Natural killer cell (primary cell): ENCODE results near the gene PRCC. TPM values are rescaled to one million over a fixed set of nuclear protein-coding genes. Genes with fewer than 3 reads are reported as not detected.

Experiments used
- ATAC-seq, 3 donors: fragments of 150-1000 bp in 2 of 3; fragments of 200-7000 bp in 1 of 3; cut with Tn5 transposase; 1 replicate in 1 of 3; 2 replicates in 2 of 3; pipeline ENCODE4 v1.10.0; 2021; ENCODE audit warnings: mild to moderate bottlenecking in 2 of 3, moderate library complexity in 2 of 3
- DNase-seq, 2 donors: peaks; one replicate each; pipeline versions ENCODE4 v3.0.0 to v3.0.0-alpha.2; 2013 to 2021; ENCODE audit warnings: mixed read lengths in 1 of 2
- H3K27ac ChIP-seq: one replicate; pipeline ENCODE4 v1.5.1; 2013; ENCODE audit warnings: mild to moderate bottlenecking, low read length
- H3K27me3 ChIP-seq: one replicate; pipeline ENCODE4 v1.6.1; 2013; ENCODE audit warnings: low read length; ENCODE audit not compliant: control insufficient read depth, insufficient read depth
- H3K36me3 ChIP-seq: one replicate; pipeline ENCODE4 v1.6.1; 2013; ENCODE audit warnings: low read length; ENCODE audit not compliant: control insufficient read depth, insufficient read depth
- H3K4me1 ChIP-seq: one replicate; pipeline ENCODE4 v1.6.1; 2013; ENCODE audit warnings: low read length; ENCODE audit not compliant: control insufficient read depth, insufficient read depth
- H3K4me3 ChIP-seq: one replicate; pipeline ENCODE4 v1.5.1; 2013; ENCODE audit warnings: low read length
- H3K9me3 ChIP-seq: one replicate; pipeline ENCODE4 v1.6.1; 2013; ENCODE audit warnings: low read length; ENCODE audit not compliant: control insufficient read depth, insufficient read depth
- H3K27ac Mint-ChIP-seq, 2 donors: one replicate each; pipeline ENCODE4 v1.8.0; 2022; ENCODE audit warnings: mild to moderate bottlenecking in 2 of 2, mixed read lengths in 2 of 2, moderate library complexity in 1 of 2
- H3K27me3 Mint-ChIP-seq, 2 donors: one replicate each; pipeline ENCODE4 v1.8.0; 2022; ENCODE audit warnings: low read depth in 2 of 2, mixed read lengths in 2 of 2
- H3K36me3 Mint-ChIP-seq: one replicate; pipeline ENCODE4 v1.8.0; 2022; ENCODE audit warnings: mixed read lengths
- H3K4me1 Mint-ChIP-seq, 2 donors: one replicate each; pipeline ENCODE4 v1.8.0; 2022; ENCODE audit warnings: mixed read lengths in 2 of 2
- H3K4me3 Mint-ChIP-seq: one replicate; pipeline ENCODE4 v1.8.0; 2022; ENCODE audit warnings: mild to moderate bottlenecking, moderate library complexity, mixed read lengths
- H3K9me3 Mint-ChIP-seq, 2 donors: one replicate each; pipeline ENCODE4 v1.8.0; 2022; ENCODE audit warnings: mixed read lengths in 2 of 2
- WGBS: methylation state at CpG from one replicate; pipeline ENCODE4 v1.1.7; 2013; ENCODE audit warnings: missing lambda C conversion rate; ENCODE audit not compliant: insufficient coverage; 5-methylcytosine and 5-hydroxymethylcytosine counted together
- intact Hi-C: fragments of 100-400 bp; cut with micrococcal nuclease; formaldehyde crosslinking; loops from one replicate; pipeline ENCODE4 v1.14.2; 2022
- total RNA-seq, 4 donors: library from RNA; stranded (reverse); fragments of 120-200 nt in 1 of 4; gene quantifications; one replicate each; pipeline versions ENCODE4 v1.2.3 to v1.2.4, GENCODE V29; 2013 to 2022
- TF ChIP-seq, protein P1 (sequence below): fragments of 200-600 bp; IDR thresholded peaks from one replicate; pipeline ENCODE4 v1.8.0; 2022; ENCODE audit warnings: antibody characterized with exemption

PRCC gene
- total RNA-seq, 3 donors from 2014 or later (not counting 1 experiment from before 2014, with no cell fraction given): 66.5 to 92.4 (median 69.1) TPM

DNA sequence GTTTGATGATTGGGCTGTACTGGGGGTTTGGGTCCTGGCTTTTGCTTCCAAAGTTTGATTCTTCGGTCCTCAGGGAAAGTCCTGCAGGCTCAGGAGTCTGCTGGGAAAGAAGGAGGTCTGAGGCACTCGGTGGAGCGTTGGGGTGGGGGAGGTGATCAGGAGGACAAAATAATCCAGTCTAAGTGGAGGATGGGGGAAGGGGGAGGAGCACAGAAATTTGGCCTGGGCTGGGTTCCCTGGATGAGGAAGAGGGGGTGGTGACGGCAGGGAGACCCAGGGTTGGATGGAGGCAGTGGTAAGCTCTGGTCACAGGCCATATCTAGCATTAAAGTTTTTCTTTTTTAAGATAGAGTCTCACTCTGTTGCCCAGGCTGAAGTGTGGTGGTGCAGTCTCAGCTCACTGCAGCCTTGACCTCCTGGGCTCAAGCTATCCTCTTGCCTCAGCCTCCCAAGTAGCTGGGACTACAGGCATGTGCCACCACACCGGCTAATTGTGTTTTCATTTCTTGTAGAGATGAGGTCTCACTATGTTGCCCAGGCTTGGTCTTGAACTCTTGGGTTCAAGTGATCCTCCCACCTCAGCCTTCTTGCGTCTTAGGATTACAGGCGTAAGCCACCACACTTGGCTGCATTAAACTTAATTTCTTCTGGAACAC, 42.5 kb downstream of the PRCC start:
- Mint-ChIP-seq H3K36me3 (peaks cover 20% of the 10 kb centered on the region), H3K9me3 (no peaks in the 10 kb centered on the region), H3K27me3 (no peaks in the 10 kb centered on the region), H3K27ac (peak overlapping the region; percentile 94 to 98), H3K4me1 (peaks cover 75 to 92% of the 10 kb centered on the region in 2 donors), H3K4me3 (peak overlapping the region; percentile 28)
- no peak overlapping the region for H3K27ac ChIP-seq
- intact Hi-C loops: no loop called here
- H3K36me3 ChIP-seq: peaks cover 62% of the 10 kb centered on the region
- ATAC-seq (no peak), DNase-seq (no peak)
- peaks cover 72% of the 10 kb centered on the region for H3K4me1 ChIP-seq
- WGBS: 94% methylated on average over 7 of the region's 7 CpGs
- TF ChIP-seq, protein P1, sequence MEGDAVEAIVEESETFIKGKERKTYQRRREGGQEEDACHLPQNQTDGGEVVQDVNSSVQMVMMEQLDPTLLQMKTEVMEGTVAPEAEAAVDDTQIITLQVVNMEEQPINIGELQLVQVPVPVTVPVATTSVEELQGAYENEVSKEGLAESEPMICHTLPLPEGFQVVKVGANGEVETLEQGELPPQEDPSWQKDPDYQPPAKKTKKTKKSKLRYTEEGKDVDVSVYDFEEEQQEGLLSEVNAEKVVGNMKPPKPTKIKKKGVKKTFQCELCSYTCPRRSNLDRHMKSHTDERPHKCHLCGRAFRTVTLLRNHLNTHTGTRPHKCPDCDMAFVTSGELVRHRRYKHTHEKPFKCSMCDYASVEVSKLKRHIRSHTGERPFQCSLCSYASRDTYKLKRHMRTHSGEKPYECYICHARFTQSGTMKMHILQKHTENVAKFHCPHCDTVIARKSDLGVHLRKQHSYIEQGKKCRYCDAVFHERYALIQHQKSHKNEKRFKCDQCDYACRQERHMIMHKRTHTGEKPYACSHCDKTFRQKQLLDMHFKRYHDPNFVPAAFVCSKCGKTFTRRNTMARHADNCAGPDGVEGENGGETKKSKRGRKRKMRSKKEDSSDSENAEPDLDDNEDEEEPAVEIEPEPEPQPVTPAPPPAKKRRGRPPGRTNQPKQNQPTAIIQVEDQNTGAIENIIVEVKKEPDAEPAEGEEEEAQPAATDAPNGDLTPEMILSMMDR: no peak
- H3K4me3 ChIP-seq: no peak overlapping the region
- H3K27me3 ChIP-seq: no peaks in the 10 kb centered on the region
- H3K9me3 ChIP-seq: no peaks in the 10 kb centered on the region

DNA sequence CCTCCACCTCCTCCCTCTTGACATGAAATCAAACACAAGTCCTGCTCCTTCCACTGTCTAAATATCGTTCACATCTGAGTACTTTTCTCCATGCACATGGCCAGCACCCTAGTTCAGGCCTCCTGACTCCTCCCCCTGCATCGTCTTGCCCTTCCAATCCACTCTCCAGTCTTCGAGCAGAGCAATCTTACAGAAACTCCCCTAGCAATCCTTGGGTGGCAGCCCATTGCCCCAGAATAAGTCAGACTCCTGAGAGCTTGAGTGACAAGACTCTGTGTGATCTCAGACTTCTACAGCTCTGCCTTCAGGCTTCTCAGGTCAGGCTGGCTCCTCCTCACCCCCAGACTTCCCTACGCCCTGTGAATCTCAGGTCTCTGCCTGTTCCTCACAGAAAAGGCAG, 43.8 kb downstream of the PRCC start:
- Histone ChIP-seq H3K4me3 (no peak overlapping the region), H3K4me1 (peaks cover 84% of the 10 kb centered on the region), H3K9me3 (no peaks in the 10 kb centered on the region), H3K36me3 (peaks cover 56% of the 10 kb centered on the region), H3K27ac (no peak overlapping the region), H3K27me3 (no peaks in the 10 kb centered on the region)
- H3K27me3 Mint-ChIP-seq: no peaks in the 10 kb centered on the region
- no peak for DNase-seq
- no peak for ATAC-seq
- H3K4me1 Mint-ChIP-seq: peaks cover 83 to 98% of the 10 kb centered on the region in 2 donors
- peaks cover 20% of the 10 kb centered on the region for H3K36me3 Mint-ChIP-seq
- H3K9me3 Mint-ChIP-seq: no peaks in the 10 kb centered on the region
- TF ChIP-seq, protein P1: no peak
- WGBS: 78% methylated on average over 4 of the region's 4 CpGs
- H3K4me3 Mint-ChIP-seq: peak overlapping the region; percentile 96
- peak overlapping the region; percentile 98 for H3K27ac Mint-ChIP-seq
- intact Hi-C loops: no loop called here

DNA sequence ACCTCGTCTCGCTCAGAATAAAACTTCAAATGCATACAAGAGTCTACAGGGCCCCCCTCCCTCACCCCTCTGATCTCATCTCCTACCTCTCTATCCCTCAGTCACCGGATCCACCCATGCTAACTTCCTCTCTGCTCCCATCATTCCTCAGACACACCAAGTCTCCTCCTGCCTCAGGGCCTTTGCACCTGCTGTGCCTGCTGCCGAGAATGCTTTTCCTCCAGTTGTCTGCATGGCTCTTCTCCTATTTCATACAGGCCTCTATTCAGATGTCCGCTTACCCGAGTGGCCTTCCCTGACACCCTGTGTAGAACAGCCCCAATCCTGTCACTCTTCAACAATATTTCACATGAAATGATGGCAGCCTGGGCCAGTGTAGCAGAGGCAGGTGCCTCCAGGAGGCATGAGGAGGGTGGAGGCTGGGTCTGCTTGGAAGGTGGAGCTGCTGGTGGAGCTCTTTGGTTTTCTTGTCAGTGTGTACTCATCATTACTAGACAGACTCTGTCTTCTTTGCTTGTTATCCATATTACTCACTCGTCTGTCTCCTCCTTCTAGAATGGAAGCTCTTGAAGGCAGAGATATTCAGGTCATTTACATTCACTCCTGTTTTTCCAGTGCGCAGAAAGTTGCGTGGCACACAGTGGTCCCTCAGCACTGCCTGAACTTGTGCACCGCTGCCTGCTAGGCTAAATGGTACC, 45.1 kb downstream of the PRCC start:
- peak overlapping the region; percentile 96 for H3K4me3 Mint-ChIP-seq
- intact Hi-C loops: no loop called here
- DNase-seq: no peak
- no peaks in the 10 kb centered on the region for H3K9me3 ChIP-seq
- H3K27ac ChIP-seq: peak overlapping the region; percentile 99
- no peak for ATAC-seq
- TF ChIP-seq, protein P1: no peak
- peak overlapping the region; percentile 98 for H3K27ac Mint-ChIP-seq
- H3K36me3 Mint-ChIP-seq: peaks cover 20% of the 10 kb centered on the region
- no peak overlapping the region for H3K4me3 ChIP-seq
- H3K36me3 ChIP-seq: peaks cover 48% of the 10 kb centered on the region
- H3K27me3 ChIP-seq: no peaks in the 10 kb centered on the region
- peaks cover 82 to 98% of the 10 kb centered on the region in 2 donors for H3K4me1 Mint-ChIP-seq
- H3K9me3 Mint-ChIP-seq: no peaks in the 10 kb centered on the region
- 97% methylated on average over 10 of the region's 10 CpGs for WGBS
- H3K4me1 ChIP-seq: peaks cover 92% of the 10 kb centered on the region
- H3K27me3 Mint-ChIP-seq: no peaks in the 10 kb centered on the region
